ENCODE results near the gene CHGA. TPM values are rescaled to one million over a fixed set of nuclear protein-coding genes. Genes with fewer than 3 reads are reported as not detected.
A peak's percentile ranks its signal among the peaks of the same experiment; 100 is the strongest.

The CHGA gene
- polyA plus RNA-seq, 3 donors, result not detected

DNA sequence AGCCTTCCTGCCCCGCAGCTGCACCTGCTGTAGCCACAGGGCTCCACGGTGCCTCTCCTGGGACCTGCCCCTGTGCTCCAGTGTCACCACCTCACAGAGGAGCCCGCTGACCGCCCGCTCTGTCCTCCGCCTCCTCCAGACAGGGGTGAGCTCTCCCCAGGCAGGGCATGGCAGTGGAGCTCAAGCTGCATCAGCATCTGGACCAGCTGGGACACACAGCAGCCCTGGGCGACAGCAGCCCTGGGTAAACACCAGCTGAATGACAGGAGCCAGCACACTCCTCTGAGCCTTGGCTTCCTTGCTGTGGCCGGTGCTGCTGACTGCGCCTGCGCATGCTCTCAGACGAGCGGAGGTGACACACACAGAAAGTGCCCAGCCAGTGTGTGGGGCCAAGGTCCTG is 22.0 kb downstream of the CHGA start:
- no peaks in the 10 kb centered on the region for H3K27me3 ChIP-seq (ENCODE audit: control insufficient read depth in 2 of 2, insufficient read depth in 2 of 2, low read length in 2 of 2)
- H3K4me3 ChIP-seq (replicated peaks in 1 of 3; ENCODE audit: low read depth in 2 of 3, low read length in 3 of 3), result no peak overlapping the region
- H4K20me1 ChIP-seq (ENCODE audit: insufficient read depth, low read length), result peaks cover 83% of the 10 kb centered on the region
- H3K4me1 ChIP-seq (ENCODE audit: control insufficient read depth in 1 of 2, insufficient read depth in 2 of 2, low read length in 2 of 2), result no peaks in the 10 kb centered on the region
- H3K4me2 ChIP-seq (replicated peaks; ENCODE audit: extremely low read depth, low read length, poor library complexity, severe bottlenecking), result no peak overlapping the region
- H3K4me3 Mint-ChIP-seq, result no peak overlapping the region
- H3K36me3 ChIP-seq (replicated peaks in 1 of 2; ENCODE audit: control insufficient read depth in 1 of 2, insufficient read depth in 2 of 2, low read length in 2 of 2), result peaks cover 94 to 100% of the 10 kb centered on the region in 2 donors
- no peak for DNase-seq
- intact Hi-C loops (cut with micrococcal nuclease), result no loop called here
- H3K9ac ChIP-seq (ENCODE audit: insufficient read depth, low read length, poor library complexity, severe bottlenecking), result no peak overlapping the region
- no peak for TF ChIP-seq CTCF (IDR thresholded peaks at IDR 0.05)
- peak overlapping the region in 1 of 7 donors; percentile 44 for H3K27ac Mint-ChIP-seq
- no peaks in the 10 kb centered on the region for H3K9me3 Mint-ChIP-seq
- peaks cover 0 to 1% (median 0%) of the 10 kb centered on the region in 3 donors for H3K27me3 Mint-ChIP-seq (ENCODE audit: low read depth in 3 of 3)
- H3K79me2 ChIP-seq (ENCODE audit: insufficient read depth, low read length), result no peaks in the 10 kb centered on the region
- H3K4me1 Mint-ChIP-seq, result no peaks in the 10 kb centered on the region
- peaks cover 79 to 98% of the 10 kb centered on the region in 2 donors for H3K36me3 Mint-ChIP-seq
- H3K27ac ChIP-seq (ENCODE audit: low read depth in 1 of 2, low read length in 2 of 2), result no peak overlapping the region
- H2AFZ ChIP-seq (ENCODE audit: insufficient read depth, low read depth, low read length, poor library complexity, severe bottlenecking), result no peak overlapping the region
- no peaks in the 10 kb centered on the region for H3K9me3 ChIP-seq (replicated peaks in 1 of 2; ENCODE audit: control insufficient read depth in 1 of 2, insufficient read depth in 1 of 2, low read length in 2 of 2)
- WGBS (ENCODE audit: insufficient coverage), result 99% methylated on average over 11 of the region's 12 CpGs

DNA sequence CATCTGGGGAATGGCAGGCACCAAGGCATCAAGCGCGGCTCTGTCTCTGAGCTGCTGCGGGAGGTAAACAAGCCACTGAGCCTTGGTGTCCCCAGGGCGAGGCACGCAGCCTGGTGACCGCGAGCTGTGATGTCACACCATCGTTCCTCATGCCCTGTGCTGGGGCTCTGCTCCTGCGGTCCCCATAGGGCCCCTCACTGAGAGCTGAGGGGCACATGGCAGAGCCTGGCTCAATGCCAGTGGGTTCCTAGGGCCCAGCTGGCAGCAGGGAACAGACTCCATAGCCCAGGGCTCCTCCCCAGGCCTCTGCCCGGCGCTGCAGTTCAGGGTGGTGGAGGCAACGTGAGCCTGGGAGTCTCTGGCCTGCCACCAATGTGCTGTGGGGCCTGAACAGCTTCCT is 22.6 kb downstream of the CHGA start:
- no peak overlapping the region for H3K4me3 Mint-ChIP-seq
- H3K4me2 ChIP-seq (replicated peaks; ENCODE audit: extremely low read depth, low read length, poor library complexity, severe bottlenecking), result no peak overlapping the region
- intact Hi-C loops (cut with micrococcal nuclease), result no loop called here
- no peaks in the 10 kb centered on the region for H3K79me2 ChIP-seq (ENCODE audit: insufficient read depth, low read length)
- no peaks in the 10 kb centered on the region for H3K9me3 Mint-ChIP-seq
- no peak overlapping the region for H2AFZ ChIP-seq (ENCODE audit: insufficient read depth, low read depth, low read length, poor library complexity, severe bottlenecking)
- DNase-seq, result no peak
- H3K27me3 ChIP-seq (ENCODE audit: control insufficient read depth in 2 of 2, insufficient read depth in 2 of 2, low read length in 2 of 2), result no peaks in the 10 kb centered on the region
- H3K27ac Mint-ChIP-seq, result no peak overlapping the region
- no peak overlapping the region for H3K27ac ChIP-seq (ENCODE audit: low read depth in 1 of 2, low read length in 2 of 2)
- no peak for TF ChIP-seq CTCF (IDR thresholded peaks at IDR 0.05)
- H3K36me3 ChIP-seq (replicated peaks in 1 of 2; ENCODE audit: control insufficient read depth in 1 of 2, insufficient read depth in 2 of 2, low read length in 2 of 2), result peaks cover 94 to 100% of the 10 kb centered on the region in 2 donors
- no peak overlapping the region for H3K9ac ChIP-seq (ENCODE audit: insufficient read depth, low read length, poor library complexity, severe bottlenecking)
- H3K36me3 Mint-ChIP-seq, result peaks cover 79 to 98% of the 10 kb centered on the region in 2 donors
- no peaks in the 10 kb centered on the region for H3K4me1 ChIP-seq (ENCODE audit: control insufficient read depth in 1 of 2, insufficient read depth in 2 of 2, low read length in 2 of 2)
- peaks cover 0 to 1% (median 0%) of the 10 kb centered on the region in 3 donors for H3K27me3 Mint-ChIP-seq (ENCODE audit: low read depth in 3 of 3)
- H4K20me1 ChIP-seq (ENCODE audit: insufficient read depth, low read length), result peaks cover 79% of the 10 kb centered on the region
- 97% methylated on average over 12 of the region's 12 CpGs for WGBS (ENCODE audit: insufficient coverage)
- H3K4me1 Mint-ChIP-seq, result no peaks in the 10 kb centered on the region
- H3K4me3 ChIP-seq (replicated peaks in 1 of 3; ENCODE audit: low read depth in 2 of 3, low read length in 3 of 3), result no peak overlapping the region
- H3K9me3 ChIP-seq (replicated peaks in 1 of 2; ENCODE audit: control insufficient read depth in 1 of 2, insufficient read depth in 1 of 2, low read length in 2 of 2), result no peaks in the 10 kb centered on the region
